NCI-H69 (cell line): ENCODE data around the gene YBEY.
"Not testable (repeated sequence)": the region's sequence is repeated elsewhere in the genome, so short reads cannot be mapped to it uniquely, and the experiment has no call there.

Experiments used
- DNase-seq: peaks from one replicate; lab custom pipeline; 2025; lab: John Stamatoyannopoulos, UW

Gene YBEY

GRCh38 chr21:46285761-46286647 lies at the start of gene YBEY:
TSS of gene YBEY (plus strand) at chr21:46286342. CDS start at chr21:46286914, 572 bp downstream.
- DNase-seq: peak; percentile 89

- DNase-seq: no peak
Observed at GRCh38 chr21:46237474-46237873, 48.7 kb upstream of the YBEY start.

GRCh38 chr21:46239817-46240325 lies 46.3 kb upstream of the YBEY start:
- no peak for DNase-seq

GRCh38 chr21:46241577-46241976 lies 44.6 kb upstream of the YBEY start:
- not testable (repeated sequence) for DNase-seq

- DNase-seq: no peak
Observed at GRCh38 chr21:46243325-46243724, 42.8 kb upstream of the YBEY start.

GRCh38 chr21:46243960-46244361 lies 42.2 kb upstream of the YBEY start:
- DNase-seq: no peak

GRCh38 chr21:46244602-46245001 lies 41.5 kb upstream of the YBEY start:
- DNase-seq: no peak

GRCh38 chr21:46245213-46245915 lies 40.8 kb upstream of the YBEY start:
- DNase-seq: no peak

GRCh38 chr21:46246345-46246744 lies 39.8 kb upstream of the YBEY start:
- no peak for DNase-seq

GRCh38 chr21:46247699-46248421 lies 38.3 kb upstream of the YBEY start:
- no peak for DNase-seq

- no peak for DNase-seq
Observed at GRCh38 chr21:46248422-46248782, 37.7 kb upstream of the YBEY start.

- DNase-seq: no peak
Observed at GRCh38 chr21:46248827-46249226, 37.3 kb upstream of the YBEY start.

GRCh38 chr21:46250146-46250725 lies 35.9 kb upstream of the YBEY start:
- DNase-seq: no peak

GRCh38 chr21:46252840-46253239 lies 33.3 kb upstream of the YBEY start:
- no peak for DNase-seq

- no peak for DNase-seq
Observed at GRCh38 chr21:46253610-46254124, 32.5 kb upstream of the YBEY start.

- no peak for DNase-seq
Observed at GRCh38 chr21:46254208-46254975, 31.8 kb upstream of the YBEY start.

- no peak for DNase-seq
Observed at GRCh38 chr21:46255166-46255565, 31.0 kb upstream of the YBEY start.

GRCh38 chr21:46255758-46256337 lies 30.3 kb upstream of the YBEY start:
- no peak for DNase-seq

GRCh38 chr21:46256501-46256994 lies 29.6 kb upstream of the YBEY start:
- DNase-seq: no peak

GRCh38 chr21:46264046-46264689 lies 22.0 kb upstream of the YBEY start:
- DNase-seq: no peak
